GM12892 (cell line): ENCODE data around the gene COTL1.

ENCODE experiments used
- POLR2A ChIP-seq: IDR thresholded peaks from 2 replicates; pipeline ENCODE4 v1.6.1; 2011; ENCODE audit warnings: low read depth, low read length, control low read depth
- POLR2AphosphoS5 ChIP-seq: IDR thresholded peaks from 2 replicates; pipeline ENCODE4 v1.6.1; 2011; ENCODE audit warnings: low read depth, low read length, control low read depth

- TF ChIP-seq POLR2A (no peak), POLR2AphosphoS5 (no peak)
These were observed 37.1 kb upstream of the COTL1 start for GRCh38 chr16:84654998-84655397.
